Stimulated activated CD4-positive, alpha-beta T cell treated with anti-CD3 and anti-CD28 coated beads, Interleukin-1b, Interleukin-23, amount 100 ng/mL, for 24 hours (primary cell): ENCODE results near the gene HPCAL1.
"Not testable (repeated sequence)": the region's sequence is repeated elsewhere in the genome, so short reads cannot be mapped to it uniquely, and the experiment has no call there.

Experiments
- DNase-seq, 4 experiments: peaks; one replicate each; pipeline ENCODE4 v3.0.0-alpha.2; 2020; ENCODE audit warnings: low read depth in 4 of 4, low spot score in 1 of 4

Gene HPCAL1

DNA sequence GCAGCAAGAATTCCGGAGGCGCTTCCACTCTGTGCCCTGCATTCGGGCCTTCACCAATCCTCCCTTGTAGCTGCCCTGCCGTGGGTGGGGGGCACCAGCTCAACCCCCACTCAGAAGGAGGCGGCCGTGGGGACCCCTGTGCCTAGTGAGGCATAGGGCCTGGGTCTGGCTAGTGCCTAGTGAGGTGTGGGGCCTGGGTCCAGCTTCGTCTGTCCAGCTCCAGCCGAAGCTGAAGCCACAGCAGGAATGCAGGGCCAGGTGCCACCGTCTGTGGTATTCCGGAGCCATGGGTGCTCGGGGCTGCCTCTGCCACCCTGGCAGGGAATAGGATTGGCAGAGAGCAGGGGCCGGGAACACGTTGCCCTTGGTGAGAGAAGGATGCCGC is 133.1 kb downstream of the HPCAL1 start:
- DNase-seq, result no peak

DNA sequence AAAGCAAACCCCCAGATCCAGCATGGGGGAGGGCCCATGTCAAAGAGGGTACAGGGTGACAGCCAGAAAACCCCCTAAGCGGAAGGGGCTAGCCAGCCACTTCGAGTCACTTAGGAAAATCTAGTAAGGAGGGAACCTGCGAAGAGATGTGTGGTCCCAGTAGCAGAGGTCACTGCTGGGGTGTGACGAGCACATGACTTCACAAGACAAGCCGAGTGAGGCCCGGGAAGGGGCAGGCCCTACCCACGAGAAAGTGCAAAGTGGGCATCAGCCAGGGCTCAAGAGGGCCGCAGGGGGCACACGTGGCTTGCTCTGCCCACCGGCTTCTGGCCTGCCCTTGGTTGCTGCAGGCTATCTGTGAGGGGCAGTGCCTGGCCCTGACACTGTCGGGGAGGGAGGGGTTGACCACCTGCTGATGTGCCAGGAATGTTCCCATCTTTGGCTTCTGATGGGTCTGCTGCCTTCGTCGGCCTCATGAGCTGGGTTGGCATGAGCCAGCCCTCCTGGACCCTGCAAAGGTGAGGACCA is 133.9 kb downstream of the HPCAL1 start:
- DNase-seq, result no peak

DNA sequence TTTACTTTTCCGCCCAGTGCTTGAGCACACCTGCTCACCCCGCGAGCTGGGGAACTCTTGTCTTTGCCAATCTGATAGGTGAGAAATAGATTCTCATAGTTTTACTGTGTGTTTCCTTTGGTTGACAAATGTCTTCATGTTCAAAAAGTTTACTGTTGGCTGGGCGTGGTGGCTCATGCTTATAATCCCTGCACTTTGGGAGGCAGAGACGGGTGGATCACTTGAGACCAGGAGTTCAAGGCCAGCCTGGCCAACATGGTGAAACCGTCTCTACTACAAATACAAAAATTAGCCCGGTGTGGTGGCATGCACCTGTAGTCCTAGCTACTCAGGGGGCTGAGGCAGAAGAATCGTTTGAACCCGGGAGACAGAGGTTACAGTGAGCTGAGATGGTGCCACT is 135.1 kb downstream of the HPCAL1 start:
- no peak for DNase-seq

DNA sequence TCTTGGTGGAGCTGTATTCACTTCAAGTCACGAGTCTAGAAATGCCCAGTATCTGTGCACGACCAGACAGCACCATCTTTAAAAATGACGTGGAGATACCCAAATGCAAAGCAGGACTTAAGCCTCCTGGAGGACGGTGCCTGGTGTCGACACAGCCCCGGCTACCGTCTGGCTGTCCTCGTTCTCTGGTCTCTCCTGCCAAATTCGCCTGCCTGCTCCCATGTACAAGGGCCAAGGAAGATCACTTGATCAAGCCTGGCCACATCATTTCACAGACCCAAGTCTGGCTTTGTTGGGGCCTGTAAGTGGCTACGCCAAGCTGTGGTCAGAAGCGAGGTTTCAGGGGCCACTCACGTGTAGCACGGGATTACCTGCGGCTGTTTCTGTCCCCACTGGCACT is 136.0 kb downstream of the HPCAL1 start:
- no peak for DNase-seq

DNA sequence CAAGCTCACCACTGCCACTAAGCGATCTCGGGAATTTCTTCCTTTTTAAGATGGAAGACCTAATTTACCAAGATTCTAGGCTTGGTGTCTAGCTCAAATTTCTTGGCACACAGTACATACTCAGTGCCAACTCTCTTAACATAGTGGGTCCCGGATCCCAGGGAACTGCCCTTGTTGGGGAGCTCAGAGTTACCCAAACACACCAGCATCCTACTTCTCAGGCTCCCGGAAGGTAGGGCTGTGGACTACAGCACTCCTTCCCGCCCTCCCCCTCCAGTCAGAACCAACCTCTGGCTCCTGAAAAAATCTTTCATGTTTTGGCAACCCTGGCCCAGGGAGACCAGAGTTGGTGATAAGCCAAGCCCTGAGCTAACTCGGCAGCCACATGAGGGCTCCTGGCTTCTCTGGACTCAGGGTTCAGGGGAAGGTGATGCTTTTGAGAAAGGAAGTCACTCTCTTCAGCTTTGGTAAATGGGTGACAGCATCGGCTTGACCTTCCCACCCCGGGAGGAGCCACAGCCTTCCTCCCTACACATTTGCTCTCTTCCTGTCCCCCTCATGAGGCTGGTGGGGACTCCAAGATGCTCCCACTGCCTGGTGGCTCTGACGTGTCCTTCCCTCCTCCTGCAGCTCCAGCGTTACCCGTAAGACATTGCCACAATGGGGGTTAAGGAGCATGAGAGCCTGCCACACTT is 136.6 kb downstream of the HPCAL1 start:
- DNase-seq, result no peak

DNA sequence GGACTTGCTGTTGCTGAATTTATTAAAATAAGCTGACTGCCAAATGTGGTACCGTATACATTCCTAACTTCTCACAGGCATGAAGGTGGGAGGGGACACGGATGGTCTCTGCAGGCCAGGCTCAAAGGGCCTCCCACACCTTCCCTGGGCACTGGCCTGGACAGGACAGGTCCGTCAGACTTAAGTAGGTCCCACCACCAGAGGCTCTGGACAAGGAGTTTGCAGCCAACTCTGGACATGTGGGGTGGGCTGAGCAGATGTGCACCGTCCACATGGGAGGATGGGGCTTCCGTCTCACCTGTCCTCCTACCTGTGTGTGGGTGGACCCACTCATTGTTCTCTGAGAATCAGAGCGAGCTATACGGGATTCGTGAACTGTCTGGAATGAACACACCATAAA is 137.3 kb downstream of the HPCAL1 start:
- DNase-seq, result no peak

DNA sequence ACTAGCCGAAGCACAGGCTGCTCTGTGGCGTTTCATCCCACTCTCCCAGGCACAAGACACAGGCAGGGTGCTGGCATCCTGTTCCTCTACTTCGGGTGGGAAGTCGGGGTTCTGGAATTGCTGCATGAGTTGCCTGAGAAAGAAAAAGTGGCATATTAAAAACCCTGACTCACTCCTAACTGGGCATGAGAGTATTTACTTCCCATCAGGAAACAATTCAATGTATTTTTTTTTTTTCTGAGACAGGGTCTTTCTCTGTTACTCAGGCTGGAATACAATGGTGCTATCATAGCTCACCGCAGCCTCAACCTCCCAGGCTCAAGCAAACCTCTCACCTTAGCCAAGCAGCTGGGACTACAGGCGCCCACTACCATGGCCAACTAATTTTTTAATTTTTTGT is 138.0 kb downstream of the HPCAL1 start:
- DNase-seq, result no peak

DNA sequence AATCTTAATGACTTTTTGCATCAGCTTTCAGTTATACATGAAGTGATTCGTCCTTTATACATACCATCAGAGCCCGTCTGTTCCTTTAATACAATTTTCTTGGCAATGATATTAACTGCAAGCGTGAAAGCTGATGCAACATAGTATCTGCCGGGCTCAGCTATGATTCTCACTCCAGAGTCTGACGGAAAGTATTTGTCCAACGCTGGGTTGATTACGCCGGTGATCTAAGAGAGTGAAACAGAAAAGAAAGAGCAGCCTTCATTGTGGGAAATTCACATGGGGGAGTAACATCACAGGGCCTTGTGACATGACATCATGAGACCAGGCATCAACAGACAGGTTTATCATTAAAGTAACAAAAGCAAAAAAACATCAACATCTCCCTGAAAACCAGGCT is 139.2 kb downstream of the HPCAL1 start:
- DNase-seq, result no peak

DNA sequence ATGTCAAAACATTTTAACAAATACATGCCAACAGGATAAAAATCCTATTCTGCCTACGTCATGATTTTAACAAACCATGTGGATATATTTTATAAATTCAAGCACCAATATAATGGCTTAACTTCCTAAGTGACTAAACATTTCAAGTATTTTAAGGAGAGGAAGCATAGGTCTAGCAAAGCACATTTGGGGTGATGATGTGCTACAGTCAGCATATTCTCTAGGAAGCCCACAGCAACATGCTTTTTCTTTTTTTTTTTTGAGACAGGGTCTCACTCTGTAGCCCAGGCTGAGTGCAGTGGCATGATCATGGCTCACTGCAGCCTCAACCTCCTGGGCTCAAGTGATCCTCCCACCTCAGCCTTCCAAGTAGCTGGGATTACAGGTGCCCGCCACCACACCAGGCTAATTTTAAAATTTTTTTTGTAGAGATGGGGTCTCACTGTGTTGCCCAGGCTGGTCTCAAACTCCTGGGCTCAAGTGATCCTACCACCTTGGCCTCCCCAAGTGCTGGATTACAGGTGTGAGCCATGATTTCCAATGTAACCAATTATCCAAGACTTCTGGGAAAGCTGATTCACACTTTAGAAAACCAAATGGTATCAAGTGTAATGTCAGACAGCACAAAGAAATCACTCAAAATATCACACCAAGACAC is 139.9 kb downstream of the HPCAL1 start:
- DNase-seq, result not testable (repeated sequence)

DNA sequence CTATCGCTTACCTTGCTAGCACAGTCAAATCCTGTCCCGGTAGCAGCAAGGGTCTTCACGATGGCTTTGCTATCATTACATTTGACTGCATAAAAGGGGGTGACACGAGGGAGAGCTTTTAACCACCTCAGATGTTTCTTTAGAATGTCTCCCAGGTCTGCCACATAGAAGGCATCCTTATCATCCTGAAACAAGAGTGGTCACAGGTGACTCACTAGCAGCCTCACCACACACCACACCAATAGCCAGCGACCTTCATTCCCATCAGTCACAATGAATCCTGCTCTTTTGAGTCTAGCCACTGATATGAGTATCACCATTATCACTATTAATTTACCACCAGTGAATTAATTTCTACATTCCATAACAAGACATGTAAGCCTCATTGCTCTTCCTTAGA is 141.8 kb downstream of the HPCAL1 start:
- peak in 1 of 4 experiments; percentile 62 for DNase-seq

DNA sequence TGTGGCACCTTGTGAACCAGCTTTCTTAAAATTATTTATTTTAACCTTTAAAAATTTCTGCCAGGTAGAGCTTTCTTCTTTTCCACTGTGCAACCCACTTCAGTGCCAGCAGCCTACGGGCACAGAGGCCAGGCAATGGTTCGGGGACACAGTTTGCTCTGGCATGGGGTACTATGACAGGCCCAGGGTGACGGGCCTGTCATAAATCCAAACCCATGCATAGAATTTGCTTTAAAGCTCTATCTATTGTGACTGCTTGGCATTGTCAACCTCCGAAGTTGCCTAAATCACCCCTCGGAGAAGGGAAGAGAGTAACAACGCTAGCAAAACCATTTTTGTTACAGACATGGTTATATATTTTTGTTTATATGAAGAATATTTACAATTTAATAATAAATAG is 143.9 kb downstream of the HPCAL1 start:
- no peak for DNase-seq

DNA sequence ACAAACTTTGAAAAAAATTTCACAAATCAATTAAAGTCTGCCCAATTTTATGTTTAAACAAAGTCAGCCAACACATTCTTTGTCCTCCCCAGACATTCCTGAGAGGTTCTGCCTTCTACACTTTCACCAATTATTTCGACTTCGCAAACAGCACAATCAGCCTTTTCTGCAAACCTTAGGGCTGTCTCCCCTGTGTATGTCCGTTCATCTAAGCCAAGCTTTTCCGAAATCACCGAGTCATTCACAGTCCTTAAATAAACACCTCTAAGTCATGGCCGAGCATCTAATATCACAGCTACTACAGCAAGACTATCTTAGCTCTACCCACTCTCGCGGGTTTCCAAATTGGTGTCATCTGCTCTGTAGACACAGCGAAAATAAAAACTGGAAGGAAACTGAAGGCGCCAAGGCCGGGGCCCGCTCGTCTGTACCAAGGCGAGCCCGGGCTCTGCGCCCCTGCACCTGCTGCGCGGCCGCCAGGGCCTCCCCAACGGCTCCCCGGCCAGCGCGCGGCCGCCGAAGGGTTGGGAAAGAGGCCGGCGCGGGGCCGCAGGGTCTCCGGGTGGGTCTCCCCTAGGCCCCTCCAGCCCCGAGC is 144.7 kb downstream of the HPCAL1 start:
- DNase-seq, result peak in 2 of 4 experiments; percentile 26 to 38

DNA sequence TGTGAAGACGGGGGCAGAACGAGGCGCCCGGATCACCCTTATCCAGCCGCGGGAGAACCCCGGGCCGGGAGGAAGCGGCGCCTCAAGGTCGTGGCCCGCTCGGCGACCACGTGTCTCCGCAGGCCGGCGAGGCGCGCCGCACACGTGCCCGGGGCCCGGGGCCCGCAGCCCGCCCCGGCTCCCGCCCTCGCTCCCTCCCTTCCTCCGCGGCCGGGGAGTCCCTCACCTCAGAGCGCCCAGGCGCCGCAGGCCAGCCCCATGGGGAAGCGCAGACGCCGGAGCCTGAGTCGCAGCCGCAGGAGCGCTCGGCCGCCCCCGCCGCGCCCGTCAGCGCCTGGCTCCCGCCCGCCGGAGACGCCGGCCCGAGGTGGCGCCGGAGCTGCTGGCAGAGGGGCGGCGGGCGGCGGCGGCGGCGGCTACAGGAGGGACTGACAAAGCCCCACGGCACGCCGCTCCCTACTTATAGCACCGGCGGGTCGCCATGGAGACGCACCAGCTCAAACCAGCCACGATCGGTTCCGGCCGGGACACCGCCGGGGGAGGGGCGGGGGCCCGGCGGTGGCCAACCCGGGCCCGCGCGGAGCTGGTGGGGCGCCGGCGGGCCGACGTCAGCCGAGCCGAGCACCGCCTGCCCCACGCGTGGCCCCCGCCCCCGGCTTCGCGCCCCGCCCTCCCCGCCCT is 145.3 kb downstream of the HPCAL1 start, which contains the start of gene ODC1:
ODC1 (minus strand) TSS at position 433 of the 681 bp plus-strand sequence. CDS start 3,295 bp downstream, outside the sequence.
- DNase-seq, result peak; percentile 98 to 99 (median 98)

DNA sequence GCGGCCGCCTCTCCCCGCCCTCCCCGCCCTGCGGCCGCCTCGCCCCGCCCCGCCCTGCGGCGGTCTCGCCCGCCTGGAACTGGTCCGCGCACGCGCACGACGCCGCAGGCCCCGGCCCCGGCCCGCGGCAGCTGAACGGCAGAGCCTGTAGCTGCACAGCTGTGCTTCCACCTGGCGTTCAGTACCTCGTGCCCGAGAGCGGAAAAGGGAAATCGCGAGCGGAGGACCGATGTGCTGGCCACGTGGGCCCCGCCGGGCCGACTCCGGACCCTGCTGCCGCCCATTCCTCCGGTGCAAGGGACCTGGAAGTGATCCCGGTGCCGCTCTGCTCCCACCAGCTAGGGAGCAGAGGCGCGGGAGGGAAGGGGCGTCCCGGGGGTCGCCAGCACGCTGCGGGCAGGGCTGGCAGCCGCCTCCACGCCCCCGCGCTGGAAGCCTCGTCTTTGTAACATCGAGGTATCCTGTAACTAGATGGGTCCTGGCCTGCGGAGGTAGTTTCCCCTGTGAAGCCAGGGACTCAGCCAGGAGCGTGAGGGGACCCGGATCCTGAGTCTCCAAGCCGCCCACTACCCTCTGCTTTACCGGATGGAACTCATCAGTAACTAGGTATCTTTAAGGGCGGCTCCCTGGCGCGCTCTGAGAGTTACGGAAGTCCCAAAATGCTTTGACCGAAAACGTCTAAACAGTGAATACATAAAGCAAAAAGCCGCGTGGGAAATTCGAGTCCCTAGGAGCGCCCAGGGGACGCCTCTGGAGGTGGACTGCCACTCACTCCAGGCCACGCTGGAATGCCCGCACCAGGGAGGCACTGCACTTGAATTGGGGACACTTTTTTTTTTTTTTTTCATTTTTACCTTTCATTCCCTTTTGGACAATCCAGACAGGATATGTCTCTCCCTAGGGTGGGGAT is 146.1 kb downstream of the HPCAL1 start:
- DNase-seq, result peak; percentile 73 to 91 (median 86)

DNA sequence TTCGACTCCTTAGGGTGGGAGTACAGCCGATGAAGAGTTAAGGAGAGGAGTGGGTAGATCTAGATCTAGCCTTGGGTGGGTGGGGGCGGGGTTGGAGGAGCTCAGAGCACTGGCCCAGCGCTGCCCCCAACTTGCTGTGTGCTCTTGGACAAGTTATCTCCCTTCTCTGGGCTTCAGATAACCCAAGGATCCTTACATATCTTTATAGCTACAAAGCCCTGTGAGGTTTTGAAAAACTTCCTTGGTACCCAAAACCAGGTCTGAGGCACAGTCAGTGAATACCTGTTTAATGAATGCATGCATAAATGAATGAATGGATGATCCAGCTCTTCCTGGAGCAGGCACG is 146.8 kb downstream of the HPCAL1 start:
- no peak for DNase-seq

DNA sequence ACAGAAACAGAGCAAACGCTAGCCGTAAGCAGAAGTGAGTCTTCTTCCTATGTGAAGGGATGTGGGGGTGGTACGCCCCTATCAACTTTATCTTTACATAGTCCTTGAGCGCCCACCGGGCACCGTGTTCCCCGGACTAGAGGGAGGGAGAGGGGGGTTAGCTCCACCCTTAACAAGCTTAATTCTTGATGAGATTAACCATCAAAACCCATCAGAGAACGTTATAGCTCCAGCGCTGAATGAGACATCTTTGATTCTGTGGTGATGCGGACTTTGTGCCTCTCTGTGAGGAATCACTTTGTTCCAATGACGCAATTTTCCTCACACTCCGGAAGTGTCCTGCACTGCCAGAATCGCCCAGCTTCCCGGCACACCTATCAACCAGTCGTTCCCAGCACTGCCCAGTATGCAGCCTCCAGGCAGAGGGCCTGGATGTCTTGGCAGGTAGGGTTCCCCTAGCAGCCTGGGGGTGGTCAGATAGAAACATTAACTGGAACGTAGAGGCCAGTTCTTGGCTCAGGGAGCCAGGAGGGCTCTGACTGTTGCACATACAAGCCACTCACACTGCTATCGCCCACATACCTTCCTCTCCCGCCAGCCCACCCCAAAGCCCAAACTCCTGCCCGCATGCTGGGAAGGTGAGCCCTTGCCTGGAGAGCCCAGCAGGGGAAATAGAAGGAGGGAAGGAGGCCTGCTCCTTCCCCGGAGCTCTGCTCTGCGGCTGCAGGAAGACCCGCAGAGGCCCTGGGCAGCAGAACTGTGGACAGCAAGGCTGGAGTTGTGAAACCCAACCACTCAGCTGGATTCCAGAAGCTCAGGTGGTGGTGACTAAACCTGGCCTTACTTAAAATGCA is 147.4 kb downstream of the HPCAL1 start:
- DNase-seq, result no peak

DNA sequence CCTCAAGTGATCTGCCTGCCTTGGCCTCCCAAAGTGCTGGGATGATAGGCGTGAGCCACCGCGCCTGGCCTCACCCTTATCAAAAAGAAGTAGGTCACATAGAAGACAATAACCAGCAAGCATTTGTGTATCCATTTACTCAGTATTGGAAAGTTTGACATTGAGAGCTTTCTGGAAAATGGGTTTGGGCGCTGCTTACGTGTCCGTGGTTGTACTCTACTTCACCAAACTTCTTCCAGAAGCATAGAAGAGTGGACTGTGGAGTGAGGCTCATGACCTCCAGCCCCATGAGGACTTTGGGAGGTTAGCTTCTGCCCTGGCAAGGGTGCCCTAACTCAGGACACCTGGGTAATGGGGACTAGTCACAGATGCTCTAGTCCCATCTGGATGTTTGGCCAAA is 149.1 kb downstream of the HPCAL1 start:
- no peak for DNase-seq

DNA sequence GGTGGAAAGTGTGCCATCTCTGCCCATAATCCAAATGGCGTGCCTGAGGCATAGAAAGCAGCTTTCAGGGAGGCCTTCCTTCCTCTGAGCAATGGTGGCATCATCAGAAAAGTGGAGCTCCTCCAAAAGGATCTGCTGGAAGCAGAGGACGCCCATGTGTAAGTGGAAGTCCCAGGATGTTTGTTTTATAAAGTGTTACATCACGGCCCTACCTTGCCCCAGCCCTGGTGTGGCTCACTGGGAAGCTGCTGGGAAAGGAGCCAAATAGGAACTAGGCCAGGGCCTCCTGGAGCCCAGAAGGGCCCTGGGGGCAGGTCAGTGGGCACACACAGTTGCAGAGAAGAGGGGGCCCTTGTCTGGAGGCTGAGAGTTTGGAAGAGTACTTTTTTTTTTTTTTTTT is 149.6 kb downstream of the HPCAL1 start:
- no peak for DNase-seq

DNA sequence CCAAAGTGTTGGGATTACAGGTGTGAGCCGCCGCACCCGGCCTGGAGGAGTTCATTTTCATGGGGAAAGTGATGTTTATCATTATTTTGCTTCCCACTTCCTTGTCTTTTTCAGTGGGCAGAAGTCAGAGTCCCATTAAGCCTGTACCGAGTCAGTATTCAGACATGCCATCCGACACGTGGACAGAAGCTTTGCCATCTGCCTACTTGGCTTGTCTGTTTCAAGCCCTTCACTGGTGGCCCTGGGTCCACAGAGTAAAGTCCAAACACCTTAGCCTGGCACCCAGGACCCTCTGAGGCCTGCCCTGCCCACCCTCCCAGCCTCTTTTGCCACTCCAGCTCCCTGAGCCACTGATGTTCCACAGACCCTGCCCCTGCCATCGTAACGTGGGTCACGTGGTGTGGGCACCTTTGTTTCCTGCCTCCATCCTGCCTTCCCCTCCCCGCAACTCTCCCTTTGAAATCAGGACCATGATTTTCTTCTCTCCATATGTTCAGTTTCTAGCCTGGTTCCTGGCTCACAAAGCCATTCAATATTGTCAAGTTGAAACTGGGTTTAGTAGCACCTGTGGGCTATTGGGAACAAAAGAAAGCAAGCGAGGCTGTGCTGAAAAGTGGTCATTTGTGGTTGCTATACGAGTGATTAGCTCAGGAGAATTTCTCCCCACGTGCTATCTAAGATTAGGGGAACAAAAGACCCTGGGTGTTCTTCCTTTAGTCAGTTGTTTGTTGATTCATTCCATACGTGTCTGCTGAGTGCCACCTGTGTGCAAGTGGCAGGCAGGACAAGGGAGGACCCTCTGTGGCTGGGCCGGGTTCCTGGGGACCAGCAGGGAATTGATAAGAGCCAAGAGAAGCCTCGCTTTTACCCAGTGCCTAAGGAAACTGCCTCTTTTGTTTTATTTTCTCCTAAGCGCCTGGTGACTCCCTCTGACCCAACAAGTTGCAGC is 150.5 kb downstream of the HPCAL1 start:
- no peak for DNase-seq
